GM12892 (cell line): ENCODE results near the gene PCAT7.

Source experiments
- POLR2A ChIP-seq: IDR thresholded peaks from 2 replicates; pipeline ENCODE4 v1.6.1; 2011; ENCODE audit warnings: low read depth, low read length, control low read depth
- POLR2AphosphoS5 ChIP-seq: IDR thresholded peaks from 2 replicates; pipeline ENCODE4 v1.6.1; 2011; ENCODE audit warnings: low read depth, low read length, control low read depth

GRCh38 chr9:94586814-94587213 lies 31.9 kb downstream of the PCAT7 start:
- TF ChIP-seq POLR2A (no peak), POLR2AphosphoS5 (no peak)
